Activated T-cell treated with anti-CD3 and anti-CD28 coated beads for 4 hours (primary cell): ENCODE measurements around the gene DCDC2C.

ENCODE experiments used
- DNase-seq: peaks from one replicate; pipeline ENCODE4 v3.0.0-alpha.2; 2020

Gene DCDC2C

GRCh38 chr2:3747032-3747654, 43.8 kb downstream of the DCDC2C start:
- no peak for DNase-seq

DNA sequence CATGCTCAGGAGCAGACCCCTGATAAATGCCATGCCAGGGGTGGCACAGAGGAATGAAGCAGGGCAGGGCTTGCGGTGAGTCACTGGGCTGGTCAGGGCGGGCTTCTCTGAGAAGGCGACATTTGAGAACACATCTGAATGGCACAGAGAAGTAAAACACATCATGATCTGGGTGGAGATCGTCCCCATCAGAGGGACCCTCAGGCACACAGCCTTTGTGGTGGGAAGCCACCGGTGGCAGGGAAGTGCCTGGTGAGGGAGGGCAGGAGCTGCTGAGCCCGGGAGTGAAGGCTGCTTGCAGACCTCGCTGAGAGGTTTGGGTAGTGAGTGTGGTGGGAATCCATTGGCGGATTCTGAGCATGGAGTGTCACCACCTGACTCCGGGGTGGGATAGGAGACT, 44.5 kb downstream of the DCDC2C start:
- DNase-seq: no peak

GRCh38 chr2:3749201-3749600, 45.8 kb downstream of the DCDC2C start:
- no peak for DNase-seq

DNA sequence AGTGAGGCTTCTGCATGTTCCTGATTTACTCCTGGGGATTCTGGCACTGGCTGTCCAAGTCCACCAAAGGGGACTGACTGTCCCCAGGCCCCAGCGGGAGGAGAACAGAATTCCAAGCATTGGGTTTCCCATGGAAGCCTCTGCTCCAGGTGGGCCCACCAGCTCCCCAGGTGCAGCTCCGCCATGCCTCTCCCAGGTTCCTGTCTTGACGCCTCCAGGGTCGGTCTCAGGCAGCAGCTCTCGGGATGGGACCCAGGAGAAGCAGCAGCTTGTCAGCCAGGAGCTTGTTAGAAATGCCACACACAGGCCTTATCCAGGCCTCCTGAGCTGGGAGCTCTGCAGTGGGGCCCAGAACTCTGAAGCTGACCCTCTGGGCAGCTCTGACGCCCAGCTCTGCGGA, 47.9 kb downstream of the DCDC2C start:
- no peak for DNase-seq

DNA sequence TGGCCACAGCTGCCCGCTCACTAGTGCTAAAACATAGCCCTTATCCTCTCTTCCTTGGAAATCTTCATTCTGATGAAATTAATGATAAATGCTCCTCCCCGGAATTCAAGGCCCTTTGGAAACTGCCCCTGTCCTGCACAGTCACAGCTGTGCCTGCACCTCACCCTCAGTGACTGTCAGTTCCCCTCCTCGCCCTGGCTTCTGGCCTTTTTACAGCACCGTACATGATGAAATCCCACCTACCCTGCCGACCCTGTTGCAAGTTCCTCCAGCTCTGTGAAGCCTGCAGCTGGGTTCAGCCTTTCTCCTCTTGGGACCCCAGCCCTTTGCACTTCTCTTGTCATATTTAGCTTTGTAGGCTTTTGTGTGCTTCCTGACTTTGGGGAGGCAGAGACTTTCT, 48.4 kb downstream of the DCDC2C start:
- no peak for DNase-seq

- DNase-seq: no peak
Observed at GRCh38 chr2:3752376-3752775, 49.0 kb downstream of the DCDC2C start.

DNA sequence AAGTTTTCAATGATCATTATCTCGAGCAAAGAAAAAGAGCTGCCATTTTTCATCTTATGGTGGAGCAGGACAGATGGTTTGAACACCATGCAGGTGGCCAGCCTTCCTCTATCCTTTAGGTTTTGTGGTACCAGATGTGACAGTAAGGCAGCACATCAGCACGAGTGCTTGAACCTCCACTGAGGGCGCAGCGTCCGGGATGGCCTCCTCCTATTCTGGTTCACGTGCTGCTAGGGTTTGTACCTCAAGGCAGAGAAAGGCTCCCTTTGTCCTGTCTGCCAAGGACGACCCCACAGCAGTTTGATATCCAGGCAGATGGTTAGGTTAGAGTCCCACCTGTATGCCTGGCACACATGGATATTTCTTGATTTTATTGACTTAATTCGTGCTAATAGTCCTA, 50.2 kb downstream of the DCDC2C start:
- DNase-seq: no peak

DNA sequence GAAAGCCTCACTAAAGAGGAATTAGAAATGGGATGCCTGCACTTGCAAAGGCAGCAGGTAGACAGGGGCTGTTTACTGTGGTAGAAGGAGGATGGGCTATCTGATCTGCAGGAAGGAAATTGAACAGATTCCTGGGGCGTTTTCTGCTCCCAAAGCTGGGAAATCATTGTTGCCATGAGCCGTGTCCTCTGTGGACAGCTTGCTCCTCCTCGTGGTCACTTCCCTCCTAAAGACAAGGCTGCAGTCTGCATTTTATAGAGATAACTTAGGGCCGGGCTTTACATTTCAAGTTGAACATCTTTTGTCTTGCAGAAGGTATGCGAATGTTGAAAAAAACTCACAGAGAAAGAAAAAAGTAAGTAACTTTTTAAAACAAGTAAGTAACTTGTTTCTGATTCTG, 50.9 kb downstream of the DCDC2C start:
- DNase-seq: no peak

DNA sequence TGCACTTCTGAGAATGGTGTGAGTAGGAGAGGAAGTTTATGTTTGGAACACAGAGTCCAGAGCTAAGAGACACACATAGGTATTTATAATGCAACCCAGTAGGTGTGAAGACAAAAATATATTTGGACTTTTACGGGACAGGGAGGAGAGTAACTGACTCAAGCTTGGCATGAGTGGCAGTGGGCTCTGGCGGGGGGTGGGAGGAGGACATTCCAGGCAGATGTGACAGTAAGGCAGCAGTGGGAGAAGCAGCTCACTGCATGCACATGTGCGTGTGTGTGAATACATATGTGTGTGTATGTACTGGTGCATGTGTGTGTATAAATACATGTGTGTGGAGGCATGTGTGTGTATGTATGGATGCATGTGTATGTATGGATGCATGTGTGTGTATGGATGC, 51.4 kb downstream of the DCDC2C start:
- no peak for DNase-seq

- DNase-seq: no peak
Observed at GRCh38 chr2:3755277-3755676, 51.9 kb downstream of the DCDC2C start.

- no peak for DNase-seq
Observed at GRCh38 chr2:3756306-3756705, 52.9 kb downstream of the DCDC2C start.

GRCh38 chr2:3758906-3759305, 55.5 kb downstream of the DCDC2C start:
- DNase-seq: no peak

- DNase-seq: no peak
Observed at GRCh38 chr2:3759331-3759730, 56.0 kb downstream of the DCDC2C start.

- DNase-seq: no peak
Observed at GRCh38 chr2:3759761-3760160, 56.4 kb downstream of the DCDC2C start.

DNA sequence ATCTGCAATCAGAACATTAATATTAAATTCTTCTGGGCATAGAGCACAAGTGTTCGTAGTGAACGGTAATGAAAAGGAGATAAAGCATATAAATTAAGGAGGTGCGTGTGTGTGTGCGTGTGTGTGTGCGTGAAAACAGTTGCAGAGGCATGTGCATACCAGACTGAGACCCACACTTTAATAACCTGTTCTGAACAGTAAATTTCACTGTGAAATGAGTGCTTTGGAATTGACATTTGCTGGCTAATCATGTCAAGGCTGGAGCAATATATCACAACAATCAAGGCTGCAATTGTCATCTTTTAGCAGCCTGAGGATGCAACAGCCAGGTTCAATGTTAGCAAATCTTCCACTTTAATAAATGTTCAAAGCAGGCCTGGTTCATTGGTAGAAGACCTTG, 57.9 kb downstream of the DCDC2C start:
- DNase-seq: no peak

GRCh38 chr2:3762771-3763447, 59.5 kb downstream of the DCDC2C start:
- DNase-seq: no peak

DNA sequence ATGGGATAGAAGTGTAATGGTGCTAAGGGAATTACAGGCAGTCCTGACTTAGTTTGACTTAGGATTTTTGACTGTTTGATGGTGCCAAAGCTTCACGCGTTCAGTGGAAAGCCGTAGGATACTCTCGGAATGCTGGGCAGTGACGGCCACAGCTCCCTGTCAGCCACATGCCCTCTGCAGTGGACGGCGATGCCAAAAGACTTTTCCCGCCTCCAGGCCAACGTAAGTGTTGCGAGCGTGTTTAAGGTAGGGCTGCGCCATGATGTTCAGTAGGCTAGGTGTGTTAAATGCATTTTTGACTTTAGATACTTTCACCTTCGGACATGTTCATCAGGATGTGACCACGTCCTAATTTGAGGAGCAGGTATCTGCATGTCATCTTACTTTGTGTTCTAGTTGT, 63.4 kb downstream of the DCDC2C start:
- DNase-seq: no peak

DNA sequence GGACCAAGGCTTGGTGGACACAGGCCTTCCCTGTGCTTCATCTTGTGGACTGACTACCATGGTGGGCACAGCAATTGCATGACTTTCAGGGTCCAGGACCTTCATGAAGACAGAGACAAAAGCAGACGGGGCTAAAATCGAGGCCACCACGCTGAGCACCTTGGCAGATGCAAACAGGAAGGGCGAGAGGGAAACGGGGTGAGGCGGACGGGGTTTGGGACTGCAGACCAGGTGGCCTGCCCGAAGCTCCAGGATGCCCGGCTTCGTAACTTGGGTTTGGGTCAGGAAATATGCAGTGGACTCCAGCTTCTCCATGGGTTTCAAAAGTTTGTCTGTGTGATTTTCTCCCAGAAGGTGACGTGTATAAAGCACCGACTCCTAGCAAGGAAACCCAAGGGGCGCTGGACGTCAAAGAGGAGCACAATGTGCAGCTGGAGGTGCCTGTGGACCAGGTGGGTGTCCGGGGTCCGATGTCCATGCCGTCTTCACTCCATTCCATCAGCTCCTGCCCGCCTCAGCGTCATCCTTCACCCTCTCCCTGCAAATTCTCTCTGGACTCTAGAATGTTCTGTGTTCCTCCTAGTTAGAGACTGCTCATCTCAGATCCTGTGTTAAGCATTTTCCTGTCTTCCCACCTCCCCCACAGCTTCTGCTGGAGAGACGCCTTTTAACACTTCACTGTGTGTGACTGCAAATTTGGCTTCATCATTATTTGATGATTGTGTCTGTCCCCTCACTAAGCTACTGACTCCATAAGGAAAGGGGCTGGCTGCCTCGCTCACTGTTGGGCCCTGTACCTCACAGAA, 65.8 kb downstream of the DCDC2C start:
- no peak for DNase-seq

- DNase-seq: no peak
Observed at GRCh38 chr2:3769766-3770165, 66.4 kb downstream of the DCDC2C start.

DNA sequence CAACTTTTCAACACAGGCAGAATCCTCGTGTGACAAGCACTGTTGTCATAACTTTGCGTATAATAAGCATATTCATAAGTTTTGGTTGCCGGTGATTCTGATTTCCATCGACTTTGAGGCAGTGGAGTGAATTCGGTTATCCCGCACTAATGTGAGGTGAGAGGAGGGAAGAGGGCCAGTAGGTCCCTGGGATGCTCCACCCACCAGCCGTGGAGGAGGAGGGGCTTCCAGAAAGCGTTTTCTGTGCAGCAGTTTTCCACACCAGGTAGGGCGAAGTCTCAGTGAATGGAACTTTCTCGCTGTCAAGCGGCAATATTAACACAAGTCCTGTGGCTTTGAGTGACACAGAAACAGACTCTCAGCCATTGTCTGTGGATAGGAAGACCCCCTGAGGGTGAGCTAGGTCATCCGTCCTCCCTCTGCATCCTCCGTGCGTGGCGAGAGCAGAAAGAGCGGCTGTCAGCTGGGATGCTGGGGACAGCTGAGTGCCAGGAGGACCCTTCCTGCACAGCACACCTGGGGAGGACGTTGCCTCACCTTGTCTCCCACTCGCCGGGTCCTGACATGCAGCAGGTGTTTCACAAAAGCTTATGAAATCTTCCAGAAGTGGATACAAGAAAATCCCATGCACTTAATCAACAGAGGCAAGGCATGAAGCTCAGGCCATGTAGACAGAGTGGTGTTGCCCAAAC, 67.5 kb downstream of the DCDC2C start:
- DNase-seq: no peak

DNA sequence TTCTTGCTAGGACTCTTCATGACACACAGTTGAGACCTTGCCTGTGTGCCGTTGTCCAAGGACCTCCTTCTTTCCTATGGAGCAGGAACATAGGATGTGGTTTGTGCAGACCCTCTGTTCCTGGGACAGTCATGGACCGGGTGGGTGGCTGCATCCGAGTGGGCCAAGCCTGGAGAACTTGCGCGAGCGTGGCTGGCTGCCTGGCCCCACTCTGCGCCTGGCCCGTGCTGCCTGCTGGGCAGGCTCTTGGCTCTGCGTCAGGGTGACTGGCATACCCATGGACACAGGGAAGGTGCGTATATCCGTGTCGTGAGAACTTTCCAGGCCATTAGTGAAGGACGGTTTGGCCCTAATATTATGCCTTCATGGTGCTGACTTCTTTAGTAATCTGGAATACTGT, 68.2 kb downstream of the DCDC2C start:
- DNase-seq: no peak

DNA sequence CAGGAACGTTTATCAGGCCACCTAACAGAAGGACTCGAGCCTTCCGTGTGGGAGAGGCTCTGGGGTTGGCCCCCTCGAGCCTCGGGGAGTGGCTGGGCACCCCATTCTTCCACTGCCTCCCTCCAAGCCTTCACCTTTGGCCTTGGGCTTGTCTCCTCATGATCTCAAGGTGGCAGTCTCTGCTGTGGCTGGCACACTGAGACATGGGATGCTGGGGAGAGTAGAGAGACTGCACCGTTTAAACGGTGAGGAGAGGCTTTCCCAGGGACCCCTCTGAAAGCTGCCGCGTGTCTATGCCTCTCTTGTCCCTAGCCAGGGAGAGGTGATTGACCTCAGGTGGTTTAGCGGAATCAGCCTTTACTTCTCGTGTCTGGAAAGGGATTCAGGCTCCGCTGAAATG, 71.0 kb downstream of the DCDC2C start:
- DNase-seq: no peak

DNA sequence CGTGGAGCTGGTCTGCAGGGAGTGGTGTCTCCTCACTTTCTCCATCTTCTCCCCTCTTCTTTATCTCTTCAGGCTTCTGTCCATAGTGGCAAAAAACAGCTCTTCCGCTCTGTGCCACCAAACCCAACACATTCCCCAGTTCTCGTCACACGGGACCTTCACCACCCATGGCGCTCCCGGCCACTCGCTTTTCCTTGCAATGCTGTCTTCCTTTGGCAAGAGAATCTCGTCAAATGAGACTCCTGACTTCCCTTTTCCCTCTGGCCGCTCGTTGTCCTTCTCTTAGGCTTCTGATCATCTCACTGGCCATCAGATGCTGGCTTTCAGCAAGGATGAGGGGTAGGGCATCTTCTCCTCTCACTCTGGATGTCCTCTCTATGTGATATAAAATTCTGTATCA, 72.9 kb downstream of the DCDC2C start:
- no peak for DNase-seq

GRCh38 chr2:3777966-3778365, 74.6 kb downstream of the DCDC2C start:
- no peak for DNase-seq
